NCI-H345 treated with DMSO at 0.1 percent for 48 hours (cell line): ENCODE results near the gene POLH.
"Not testable (repeated sequence)": the region's sequence is repeated elsewhere in the genome, so short reads cannot be mapped to it uniquely, and the experiment has no call there.

Experiments
- DNase-seq: peaks from one replicate; lab custom pipeline; 2025; ENCODE audit not compliant: unreplicated experiment; lab: John Stamatoyannopoulos, UW

Gene POLH

DNA sequence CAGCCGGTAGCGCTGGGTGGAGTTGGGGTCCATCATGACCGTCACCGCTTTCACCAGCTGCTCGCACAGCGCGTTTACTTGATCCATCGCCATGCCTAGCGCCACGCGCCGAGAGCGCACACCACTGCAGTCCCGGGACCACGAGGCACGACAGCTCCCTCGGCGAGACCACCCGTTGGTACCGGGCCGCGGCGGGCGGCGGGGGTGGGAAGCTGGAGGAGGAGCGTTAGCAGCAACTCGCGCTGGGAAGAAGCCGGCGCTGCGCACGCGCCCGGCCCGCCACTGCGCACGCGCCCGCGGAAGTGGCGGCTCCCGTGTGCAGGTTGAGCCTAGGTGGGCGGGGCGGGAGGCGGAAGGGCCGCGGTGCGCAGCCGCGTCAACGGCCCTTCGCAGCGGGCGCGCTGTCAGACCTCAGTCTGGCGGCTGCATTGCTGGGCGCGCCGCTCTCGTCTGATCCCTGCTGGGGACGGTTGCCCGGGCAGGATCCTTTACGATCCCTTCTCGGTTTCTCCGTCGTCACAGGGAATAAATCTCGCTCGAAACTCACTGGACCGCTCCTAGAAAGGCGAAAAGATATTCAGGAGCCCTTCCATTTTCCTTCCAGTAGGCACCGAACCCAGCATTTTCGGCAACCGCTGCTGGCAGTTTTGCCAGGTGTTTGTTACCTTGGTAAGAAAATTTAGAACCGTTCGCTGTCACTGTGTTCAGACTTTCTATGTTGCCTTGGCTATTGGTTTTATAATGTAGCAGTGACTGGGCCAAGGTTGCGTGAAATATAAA, at the start of gene POLH, which contains the start of gene XPO5:
TSS of gene POLH (plus strand) at position 414 of the 780 bp plus-strand sequence. CDS start 6,135 bp downstream, outside the sequence.
TSS of gene XPO5 (minus strand) at position 267 of the 780 bp plus-strand sequence. CDS start at position 93, 174 bp downstream.
- peak; percentile 80 for DNase-seq

DNA sequence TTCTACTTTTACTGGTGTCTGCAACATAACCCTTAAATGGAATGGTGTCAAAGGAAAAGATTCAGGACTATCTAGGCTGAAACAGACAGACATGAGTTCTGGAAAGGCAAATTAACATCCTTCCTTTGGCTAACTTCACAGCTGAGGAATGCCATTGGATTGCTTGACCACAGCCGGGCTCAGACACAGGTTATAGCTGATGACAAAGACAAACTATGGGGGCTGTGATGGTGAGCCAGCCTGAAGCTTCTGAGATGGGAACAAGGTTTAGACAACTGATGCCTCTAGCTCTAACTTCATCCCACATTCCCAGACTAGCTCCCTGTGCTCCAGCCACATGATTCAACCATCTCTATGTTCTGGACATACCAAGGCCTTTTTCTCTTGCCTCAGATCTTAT, 43.8 kb upstream of the POLH start:
- DNase-seq = no peak

DNA sequence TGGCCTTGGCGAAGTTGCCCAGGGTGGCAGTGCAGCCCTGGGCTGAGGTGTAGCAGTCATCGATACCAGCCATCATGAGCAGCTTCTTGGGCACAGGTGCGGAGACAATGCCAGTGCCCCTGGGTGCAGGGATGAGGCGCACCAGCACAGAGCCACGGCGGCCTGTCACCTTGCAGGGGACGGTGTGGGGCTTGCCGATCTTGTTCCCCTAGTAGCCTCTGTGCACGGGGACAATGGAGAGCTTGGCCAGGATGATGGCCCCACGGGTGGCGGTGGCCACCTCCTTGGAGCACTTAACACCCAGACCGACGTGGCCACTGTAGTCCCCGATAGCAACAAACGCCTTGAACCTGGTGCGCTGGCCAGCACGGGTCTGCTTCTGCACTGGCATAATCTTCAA, 37.0 kb upstream of the POLH start:
- DNase-seq = not testable (repeated sequence)

DNA sequence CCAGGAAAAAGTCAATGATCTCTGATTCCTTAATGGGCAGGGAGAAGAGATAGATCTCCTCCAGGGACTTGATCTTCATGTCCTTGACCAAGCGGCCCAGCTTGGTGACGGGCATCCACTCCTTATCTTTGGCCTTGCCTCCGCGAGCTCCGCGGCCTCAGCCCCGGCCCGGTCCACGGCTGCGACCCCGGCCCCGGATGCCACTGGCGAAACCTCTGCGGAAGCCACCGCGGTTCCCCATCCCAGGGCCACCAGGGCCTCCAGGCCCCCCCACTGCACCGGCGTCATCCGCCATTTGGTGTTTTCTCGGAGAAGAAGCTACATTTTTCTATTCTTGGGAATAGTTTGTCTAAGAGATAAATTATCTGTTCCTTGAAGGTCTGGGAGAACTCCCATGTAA, 36.6 kb upstream of the POLH start:
- DNase-seq = not testable (repeated sequence)

DNA sequence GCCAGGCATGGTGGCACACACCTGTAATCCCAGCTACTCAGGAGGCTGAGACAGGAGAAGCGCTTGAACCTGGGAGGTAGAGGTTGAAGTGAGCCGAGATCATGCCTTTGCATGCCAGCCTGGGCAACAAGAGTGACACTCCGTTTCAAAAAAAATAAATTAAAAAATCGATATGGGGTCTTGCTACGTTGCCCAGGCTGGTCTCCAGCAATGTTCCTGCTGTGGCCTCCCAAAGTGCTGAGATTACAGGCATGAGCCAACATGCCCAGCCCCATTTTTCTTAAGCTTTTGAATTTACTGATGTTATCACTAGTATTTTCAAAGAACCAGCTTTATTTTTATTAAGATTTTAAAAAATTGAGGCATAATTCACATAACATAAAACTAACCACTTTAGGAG, 35.5 kb upstream of the POLH start:
- DNase-seq = no peak

DNA sequence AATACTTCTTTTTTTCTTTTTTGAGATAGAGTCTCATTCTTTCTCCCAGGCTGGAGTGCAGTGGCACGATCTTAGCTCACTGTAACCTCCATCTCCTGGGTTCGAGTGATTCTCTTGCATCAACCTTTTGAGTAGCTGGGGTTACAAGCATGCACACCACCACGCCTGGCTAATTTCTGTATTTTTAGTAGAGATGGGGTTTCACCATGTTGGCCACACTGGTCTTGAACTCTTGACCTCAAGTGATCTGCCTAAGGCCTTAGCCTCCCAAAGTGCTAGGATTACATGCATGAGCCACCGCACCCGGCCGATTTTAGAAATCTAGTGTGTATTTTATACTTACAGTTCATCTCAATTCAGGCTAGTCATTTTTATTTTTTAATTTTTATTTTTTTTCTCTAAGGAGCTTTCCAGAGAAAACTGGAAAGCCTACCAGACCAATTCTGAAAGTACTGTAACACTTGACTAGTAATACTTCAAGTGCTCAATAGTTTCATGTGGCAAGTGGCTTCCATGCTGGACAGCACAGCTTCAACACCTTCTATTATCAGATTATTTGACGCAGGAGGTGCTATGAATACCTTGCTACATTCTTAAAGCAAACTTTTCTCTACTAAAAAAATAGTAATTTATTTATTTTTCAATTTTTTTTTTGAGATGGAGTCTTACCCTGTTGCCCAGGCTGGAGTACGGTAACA, 34.1 kb upstream of the POLH start:
- DNase-seq = no peak

DNA sequence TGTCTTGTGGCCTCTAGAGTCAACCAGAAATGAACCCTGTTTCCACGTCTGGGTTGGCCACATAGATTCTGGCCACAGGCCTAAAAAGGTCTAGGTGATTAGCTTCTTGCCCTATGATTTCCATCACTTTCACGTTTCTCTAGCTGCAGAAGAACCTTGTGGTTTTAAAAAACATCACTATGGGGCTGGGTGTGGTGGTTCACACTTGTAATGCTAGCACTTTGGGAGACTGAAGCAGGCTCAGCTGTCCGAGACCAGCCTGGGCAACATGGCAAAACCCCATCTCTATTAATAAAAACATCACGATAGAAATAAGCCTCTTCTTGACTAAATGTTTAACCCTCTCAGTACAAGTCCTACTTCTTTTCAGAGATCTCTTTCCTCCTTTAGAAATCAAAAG, 31.5 kb upstream of the POLH start:
- no peak for DNase-seq

DNA sequence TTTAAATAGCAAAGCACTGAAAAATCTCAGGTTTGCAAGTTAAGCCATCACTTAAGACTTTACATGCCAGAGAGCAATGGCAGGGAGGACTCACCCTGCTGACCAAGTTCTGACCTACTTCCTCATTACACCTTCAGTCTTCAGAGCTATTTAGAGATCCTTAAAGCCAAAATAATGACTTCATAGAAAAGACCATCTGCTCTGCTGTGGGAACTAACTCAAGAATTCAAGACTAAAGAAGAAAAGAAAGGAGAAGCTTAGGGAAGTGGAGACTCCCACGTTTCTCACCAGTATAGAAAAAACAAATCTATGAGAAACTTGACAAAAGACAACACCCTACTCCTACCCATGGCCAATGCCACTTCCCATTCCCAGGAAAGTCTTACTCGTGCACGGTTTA, 28.8 kb upstream of the POLH start:
- DNase-seq = no peak

DNA sequence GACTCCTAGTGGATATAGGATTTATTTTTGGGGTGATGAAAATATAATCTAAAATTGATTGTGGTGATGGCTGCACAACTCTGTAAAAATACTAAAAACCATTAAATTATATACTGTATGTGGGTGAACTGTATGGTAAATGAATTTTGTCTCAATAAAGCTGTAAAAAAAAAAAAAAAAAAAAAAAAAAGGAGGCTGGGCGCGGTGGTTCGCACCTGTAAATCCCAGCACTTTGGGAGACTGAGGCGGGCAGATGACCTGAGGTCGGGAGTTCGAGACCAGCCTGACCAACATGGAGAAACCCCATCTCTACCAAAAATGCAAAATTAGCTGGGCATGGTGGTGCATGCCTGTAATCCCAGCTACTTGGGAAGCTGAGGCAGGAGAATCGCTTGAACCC, 18.4 kb upstream of the POLH start:
- DNase-seq = not testable (repeated sequence)

DNA sequence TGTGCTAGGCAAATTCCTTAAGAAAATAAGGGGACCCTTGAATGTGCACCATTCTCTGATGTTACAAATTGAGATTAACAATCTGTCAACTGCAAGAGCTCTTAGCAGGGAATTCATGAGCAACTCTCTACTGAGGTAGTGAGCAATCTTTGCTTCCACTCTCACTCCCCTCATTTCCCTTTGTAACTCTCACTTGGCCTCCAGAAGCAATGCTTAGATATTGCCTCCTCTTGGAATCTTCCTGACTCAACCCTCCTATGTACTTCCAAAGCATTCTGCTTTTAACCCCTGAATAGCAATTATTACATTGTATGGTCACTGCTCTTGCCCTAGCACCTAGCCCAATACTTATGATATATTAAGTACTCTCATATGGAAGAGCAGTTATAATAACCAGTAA, 16.7 kb upstream of the POLH start:
- DNase-seq = no peak

DNA sequence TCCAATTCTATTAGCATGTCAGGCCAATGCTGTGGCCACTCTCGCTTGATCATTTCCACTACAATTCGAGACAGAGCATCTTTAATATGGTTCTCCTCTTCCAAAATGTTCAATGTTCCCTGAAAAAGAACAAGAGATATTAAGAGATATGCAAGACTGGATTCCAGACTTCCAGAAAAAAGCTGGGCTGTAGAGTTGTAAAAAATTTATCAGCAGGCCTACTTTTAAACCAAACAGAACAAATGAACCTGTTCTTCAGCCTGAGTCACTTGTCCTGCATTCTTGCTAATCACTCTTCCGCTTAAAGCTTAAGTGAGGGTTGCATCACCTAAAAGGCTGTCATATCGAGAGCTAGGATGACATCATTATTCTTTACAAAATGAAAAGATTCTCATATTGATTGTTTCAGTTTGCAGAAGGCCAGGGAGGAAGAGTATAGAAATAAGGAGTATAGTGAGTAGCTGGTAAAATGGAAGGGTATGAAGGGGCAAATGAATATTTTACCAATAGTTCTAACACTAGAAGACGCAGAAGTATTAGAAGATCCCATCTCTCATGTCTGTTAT, 5.0 kb upstream of the POLH start:
- DNase-seq = no peak

DNA sequence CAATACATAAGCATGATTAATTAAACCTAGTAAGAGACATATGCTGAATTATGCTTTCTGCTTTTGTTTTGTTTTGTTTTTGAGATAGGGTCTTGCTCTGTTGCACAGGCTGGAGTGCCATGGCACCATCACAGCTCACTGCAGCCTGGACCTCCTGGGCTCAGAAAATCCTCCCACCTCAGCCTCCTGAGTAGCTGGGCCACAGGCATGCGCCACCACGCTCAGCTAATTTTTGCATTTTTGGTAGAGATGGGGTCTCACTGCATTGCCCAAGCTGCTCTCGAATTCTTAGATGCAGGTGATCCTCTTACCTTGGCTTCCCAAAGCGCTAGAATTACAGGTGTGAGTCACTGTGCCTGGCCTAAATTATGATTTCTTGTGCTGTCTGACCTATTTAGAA, 4.0 kb upstream of the POLH start:
- DNase-seq = no peak

DNA sequence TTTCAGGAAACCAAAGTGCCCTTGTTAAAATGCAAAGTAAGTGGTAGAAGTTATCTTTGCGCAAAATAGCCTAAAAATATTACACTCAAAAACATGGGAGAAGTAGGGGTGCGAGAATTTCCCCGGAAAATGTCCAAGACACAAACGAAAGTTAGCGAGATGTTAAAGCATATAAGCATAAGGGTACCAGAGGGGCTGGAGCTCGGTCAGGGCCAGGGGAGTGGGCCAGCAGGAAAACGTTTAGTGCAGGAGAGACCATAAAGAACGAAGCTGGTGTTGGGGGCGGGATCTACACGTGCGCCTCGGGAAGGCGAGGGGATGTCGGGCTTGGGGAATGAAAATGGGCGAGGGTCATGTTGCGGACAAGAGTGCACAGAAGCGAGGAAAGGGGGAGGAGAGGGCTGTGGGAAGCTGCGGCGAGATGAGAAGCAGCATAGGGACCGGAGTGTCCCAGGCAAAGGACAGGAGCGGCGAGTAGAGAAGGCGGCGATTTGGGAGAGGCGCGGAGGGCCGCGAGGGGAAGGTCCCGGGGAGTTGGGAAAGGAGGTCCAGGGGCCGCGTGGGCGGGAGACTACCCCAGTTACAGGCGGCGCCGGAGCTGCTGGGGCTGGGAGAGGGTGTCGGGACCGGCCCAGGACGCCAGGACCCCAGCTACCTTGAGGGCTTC, 747 bp upstream of the POLH start:
- peak; percentile 40 for DNase-seq

DNA sequence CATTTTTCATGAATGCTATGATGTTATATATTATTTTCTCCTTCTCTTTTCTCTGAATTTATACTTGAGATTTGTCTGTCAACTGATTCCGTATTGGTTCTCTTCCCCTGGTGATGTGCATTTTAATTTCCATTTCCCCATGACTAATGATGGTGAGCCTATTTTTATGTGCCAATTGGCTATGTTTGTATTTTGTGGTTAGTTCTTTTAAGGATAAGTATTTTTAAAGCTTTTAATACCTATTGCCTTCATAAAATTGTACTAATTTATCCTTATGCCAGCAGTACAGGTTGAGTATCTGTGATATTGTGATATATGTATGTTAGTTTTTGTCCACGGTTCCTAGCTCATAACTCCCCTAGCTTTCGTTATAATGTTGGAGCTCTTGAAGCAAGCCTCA, 2.8 kb downstream of the POLH start:
- no peak for DNase-seq

DNA sequence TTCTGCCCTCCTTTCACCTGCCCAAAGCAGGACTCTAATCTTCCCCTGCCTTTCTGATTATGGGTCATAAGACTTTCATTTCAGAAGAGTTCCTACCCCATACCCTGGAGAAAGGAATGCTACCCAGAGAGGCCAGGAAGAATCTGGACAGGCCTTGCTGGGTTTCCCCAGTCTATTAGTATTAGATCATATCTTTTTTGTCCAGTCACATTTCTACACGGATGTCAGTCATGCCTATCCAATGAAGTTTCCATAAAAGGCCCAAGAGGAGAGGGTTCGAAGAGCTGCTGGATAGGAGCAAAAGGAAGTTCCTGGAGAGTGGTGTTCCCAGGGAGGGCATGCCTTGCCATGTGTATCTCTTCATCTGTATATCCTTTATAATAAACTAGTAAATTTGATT, 3.2 kb downstream of the POLH start:
- DNase-seq = no peak

DNA sequence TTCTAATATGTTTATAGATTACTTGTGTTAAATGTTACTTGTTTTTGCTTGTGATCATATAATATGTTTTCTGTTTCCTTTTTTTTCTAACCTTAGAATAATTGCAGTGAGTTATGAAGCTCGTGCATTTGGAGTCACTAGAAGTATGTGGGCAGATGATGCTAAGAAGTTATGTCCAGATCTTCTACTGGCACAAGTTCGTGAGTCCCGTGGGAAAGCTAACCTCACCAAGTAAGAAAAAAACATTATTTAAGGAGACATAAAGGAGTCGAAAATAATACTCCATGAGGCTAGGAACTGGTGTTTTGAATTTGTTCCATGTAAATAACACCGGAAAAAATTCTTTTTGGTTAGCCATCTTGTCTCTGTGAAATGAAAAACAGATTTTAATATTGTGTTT, 6.9 kb downstream of the POLH start:
- no peak for DNase-seq

DNA sequence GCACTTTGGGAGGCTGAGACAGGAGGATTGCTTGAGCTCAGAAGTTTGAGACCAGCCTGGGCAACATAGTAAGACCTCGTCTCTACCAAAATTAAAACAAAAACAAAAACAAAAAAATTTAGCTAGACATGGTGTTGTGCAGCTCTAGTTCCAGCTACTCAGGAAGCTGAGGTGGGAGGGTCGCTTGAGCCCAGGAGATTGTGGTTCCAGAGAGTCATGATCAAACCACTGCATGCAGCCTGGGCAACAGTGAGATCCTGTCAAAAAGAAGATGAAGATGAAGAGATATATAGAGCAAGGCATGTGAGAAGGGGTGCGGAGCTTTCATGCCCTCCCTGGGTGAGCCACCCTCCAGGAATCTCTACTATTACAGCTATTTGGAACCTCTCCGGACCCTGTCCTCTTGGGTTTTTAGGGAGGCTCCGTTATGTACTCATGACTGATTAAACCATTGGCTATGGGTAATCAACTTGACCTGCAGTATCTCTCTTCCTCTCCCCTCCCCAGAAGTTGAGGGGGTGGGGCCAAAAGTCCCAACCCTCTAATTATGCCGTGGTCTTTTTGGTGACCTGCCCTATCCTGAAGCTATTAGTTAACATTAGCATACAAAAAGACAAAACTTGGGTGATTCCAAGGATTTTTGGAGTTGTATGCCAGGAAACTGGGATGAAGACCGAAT, 9.0 kb downstream of the POLH start:
- no peak for DNase-seq

DNA sequence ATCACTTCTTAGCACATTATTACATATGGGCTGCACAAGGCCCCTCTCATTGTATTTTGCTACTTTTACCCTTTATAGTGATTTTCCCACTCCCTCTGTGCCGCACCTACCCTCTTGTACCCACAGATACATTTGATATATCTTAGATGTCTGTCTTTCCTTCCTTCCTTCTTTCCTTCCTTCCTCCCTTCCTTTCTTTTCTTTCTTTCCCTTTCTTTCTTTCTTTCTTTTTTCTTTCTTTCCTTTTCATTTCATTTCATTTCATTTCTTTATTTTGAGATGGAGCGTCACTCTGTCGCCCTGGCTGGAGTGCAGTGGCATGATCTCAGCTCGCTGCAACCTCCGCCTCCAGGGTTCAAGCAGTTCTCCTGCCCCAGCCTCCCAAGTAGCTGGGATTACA, 12.2 kb downstream of the POLH start:
- DNase-seq = no peak

DNA sequence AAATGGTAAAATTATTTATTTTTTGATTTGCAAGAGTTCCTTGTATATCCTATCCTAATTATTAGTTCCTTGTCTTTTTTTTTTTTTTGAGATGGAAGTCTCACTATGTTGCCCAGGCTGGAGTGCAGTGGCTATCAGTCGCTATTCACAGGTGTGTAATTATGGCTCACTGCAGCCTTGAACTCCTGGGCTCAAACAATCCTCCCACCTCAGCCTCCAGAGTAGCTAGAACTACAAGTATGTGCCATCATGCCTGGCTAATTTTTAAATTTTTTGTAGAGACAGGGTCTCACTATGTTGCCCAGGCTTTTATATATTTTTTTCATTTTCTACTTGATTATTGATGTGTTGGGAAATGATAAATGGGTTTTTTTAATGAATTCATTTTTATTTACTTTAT, 13.6 kb downstream of the POLH start:
- not testable (repeated sequence) for DNase-seq

DNA sequence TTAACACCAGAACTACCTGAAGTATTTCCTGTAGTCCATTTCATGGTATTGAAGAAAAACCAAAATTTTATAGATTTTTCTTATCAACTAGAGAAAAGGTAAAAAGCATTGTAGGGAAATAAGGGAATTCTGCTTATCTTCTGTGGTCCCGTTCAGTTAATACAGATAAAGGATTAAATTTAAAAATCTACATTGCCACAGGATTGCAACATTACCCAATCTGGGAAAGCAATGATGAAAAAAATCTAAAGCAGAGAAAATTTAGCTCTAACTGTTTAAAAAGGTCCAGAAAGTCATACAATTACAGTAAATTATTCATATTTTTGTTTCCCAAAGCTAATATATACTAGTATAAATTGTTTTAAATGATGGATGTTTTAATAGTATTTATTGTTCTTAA, 18.0 kb downstream of the POLH start:
- DNase-seq = no peak

DNA sequence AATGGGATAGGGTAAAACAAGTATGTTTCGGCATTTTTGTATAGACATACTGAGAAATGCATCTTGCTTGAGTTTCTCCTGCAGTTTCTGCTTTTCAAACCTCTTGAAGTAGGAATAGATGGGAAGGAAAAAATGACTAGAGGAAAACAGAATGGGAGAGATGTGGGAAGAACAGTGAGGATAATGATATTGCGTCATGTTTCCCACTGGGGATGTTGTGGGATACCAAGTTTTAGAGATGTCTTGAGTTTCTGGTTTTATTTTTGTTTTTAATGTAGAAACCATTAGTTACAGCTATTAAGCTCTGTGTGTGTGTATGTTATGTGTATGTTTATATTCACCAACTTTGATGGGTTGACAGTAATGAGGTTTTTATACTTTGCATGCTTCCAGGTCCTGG, 24.6 kb downstream of the POLH start:
- no peak for DNase-seq
